SU-DHL-6 (cell line): ENCODE measurements around the gene SLC16A3.

ENCODE experiments used
- H2AFZ ChIP-seq: fragments of 200-600 bp; sonication (generic); 2 replicates; pipeline ENCODE4 v1.6.1; 2014; ENCODE audit warnings: low read depth, mild to moderate bottlenecking, moderate library complexity, mixed read lengths, antibody characterized with exemption, low read length; ENCODE audit not compliant: severe bottlenecking
- H3F3A ChIP-seq: fragments of 200-600 bp; shearing (Covaris generic); 2 replicates; pipeline ENCODE4 v1.6.0; 2016; ENCODE audit warnings: antibody characterized with exemption, mild to moderate bottlenecking; ENCODE audit not compliant: insufficient read depth
- H3K27ac ChIP-seq: fragments of 200-600 bp; sonication (generic); 2 replicates; pipeline ENCODE4 v1.5.1; 2016; ENCODE audit warnings: low read depth, mild to moderate bottlenecking, low read length, moderate library complexity, mixed read lengths
- H3K27me3 ChIP-seq: fragments of 200-600 bp; sonication (generic), shearing (Covaris generic); 2 replicates; pipeline ENCODE4 v1.6.0; 2014; ENCODE audit warnings: mild to moderate bottlenecking, low read length
- H3K36me3 ChIP-seq: fragments of 200-600 bp; sonication (generic); 2 replicates; pipeline ENCODE4 v1.6.1; 2014; ENCODE audit warnings: mild to moderate bottlenecking, low read length, mixed read lengths
- H3K4me2 ChIP-seq: fragments of 300-600, 200-600 bp; shearing (Covaris generic), sonication (generic); 2 replicates; pipeline ENCODE4 v1.6.0; 2014; ENCODE audit warnings: low read length, low read depth, mild to moderate bottlenecking; ENCODE audit not compliant: poor library complexity, severe bottlenecking
- H3K4me3 ChIP-seq: fragments of 200-600 bp; sonication (generic); 2 replicates; pipeline ENCODE4 v1.5.1; 2014; ENCODE audit warnings: antibody characterized with exemption, low read length, mild to moderate bottlenecking, mixed read lengths; ENCODE audit not compliant: insufficient read depth, poor library complexity, severe bottlenecking
- H3K79me2 ChIP-seq: fragments of 200-600 bp; sonication (generic); 2 replicates; pipeline ENCODE4 v1.6.1; 2014; ENCODE audit warnings: mild to moderate bottlenecking, low read length, moderate library complexity; ENCODE audit not compliant: insufficient read depth
- H3K9ac ChIP-seq: fragments of 200-600 bp; sonication (generic); 2 replicates; pipeline ENCODE4 v1.7.0; 2014; ENCODE audit warnings: mild to moderate bottlenecking, low read length
- H3K9me2 ChIP-seq: fragments of 200-600 bp; sonication (generic); replicated peaks from 2 replicates; pipeline ENCODE4 v1.6.1; 2014; ENCODE audit warnings: low read length; ENCODE audit not compliant: insufficient read depth
- H3K9me3 ChIP-seq: fragments of 200-600 bp; sonication (generic); 2 replicates; pipeline ENCODE4 v1.6.1; 2014; ENCODE audit warnings: low read length, mixed read lengths; ENCODE audit not compliant: insufficient read depth
- H4K20me1 ChIP-seq: fragments of 200-600 bp; sonication (generic); 2 replicates; pipeline ENCODE4 v1.6.1; 2014; ENCODE audit warnings: low read depth, mild to moderate bottlenecking, antibody characterized with exemption, low read length, moderate library complexity, mixed read lengths
- CTCF ChIP-seq: fragments of 200-600 bp; sonication (generic); IDR thresholded peaks from one replicate; pipeline ENCODE4 v1.5.1; 2017; ENCODE audit warnings: antibody characterized with exemption, mild to moderate bottlenecking, low read length, moderate library complexity; ENCODE audit not compliant: insufficient read depth, poor library complexity, severe bottlenecking
- EZH2phosphoT487 ChIP-seq: fragments of 200-600 bp; sonication (generic), shearing (Covaris generic); conservative IDR thresholded peaks from 2 replicates; pipeline ENCODE4 v1.6.1; 2018; ENCODE audit warnings: mild to moderate bottlenecking, antibody characterized with exemption, low read length, moderate library complexity, mixed read lengths

SLC16A3 gene

GRCh38 chr17:82248815-82249674 lies 20.2 kb downstream of the SLC16A3 start:
- H3K36me3 ChIP-seq, result 0 out of 2 replicates have a peak, but pooled peaks cover 3% of the 10 kb centered on the region
- no peak overlapping the region for H3K9ac ChIP-seq
- H3K79me2 ChIP-seq, result peaks cover 4% of the 10 kb centered on the region; the same call in 1 of the 2 replicates
- H3K9me3 ChIP-seq, result no peaks in the 10 kb centered on the region
- H3F3A ChIP-seq, result no peaks in the 10 kb centered on the region
- H3K4me3 ChIP-seq, result no peak overlapping the region
- H4K20me1 ChIP-seq, result no peaks in the 10 kb centered on the region; the same call in 1 of the 2 replicates
- no peaks in the 10 kb centered on the region for H3K27me3 ChIP-seq
- H2AFZ ChIP-seq, result no peak overlapping the region
- no peak for TF ChIP-seq CTCF
- no peak for TF ChIP-seq EZH2phosphoT487
- no peaks in the 10 kb centered on the region for H3K9me2 ChIP-seq
- no peak overlapping the region for H3K27ac ChIP-seq
- H3K4me2 ChIP-seq, result no peak overlapping the region

- Histone ChIP-seq H3K4me2 (no peak overlapping the region), H3K9ac (no peak overlapping the region), H3K27ac (no peak overlapping the region), H4K20me1 (no peaks in the 10 kb centered on the region; the same call in 1 of the 2 replicates), H3K9me3 (no peaks in the 10 kb centered on the region), H3F3A (no peaks in the 10 kb centered on the region), H3K36me3 (0 out of 2 replicates have a peak, but pooled peaks cover 3% of the 10 kb centered on the region), H3K4me3 (no peak overlapping the region), H3K79me2 (peaks cover 4% of the 10 kb centered on the region; the same call in 1 of the 2 replicates), H3K9me2 (no peaks in the 10 kb centered on the region), H3K27me3 (no peaks in the 10 kb centered on the region), H2AFZ (no peak overlapping the region)
- TF ChIP-seq EZH2phosphoT487 (no peak), CTCF (no peak)
Observed at GRCh38 chr17:82249896-82250581, 21.2 kb downstream of the SLC16A3 start.

- no peaks in the 10 kb centered on the region for H3K9me2 ChIP-seq
- H3F3A ChIP-seq, result no peaks in the 10 kb centered on the region
- H3K9ac ChIP-seq, result no peak overlapping the region
- peaks cover 4% of the 10 kb centered on the region; the same call in 1 of the 2 replicates for H3K79me2 ChIP-seq
- no peak overlapping the region for H3K27ac ChIP-seq
- no peaks in the 10 kb centered on the region for H3K9me3 ChIP-seq
- no peak overlapping the region for H3K4me2 ChIP-seq
- H2AFZ ChIP-seq, result no peak overlapping the region
- no peak overlapping the region for H3K4me3 ChIP-seq
- peaks cover 7% of the 10 kb centered on the region; the same call in 1 of the 2 replicates for H3K36me3 ChIP-seq
- TF ChIP-seq EZH2phosphoT487 (no peak), CTCF (no peak)
- H4K20me1 ChIP-seq, result no peaks in the 10 kb centered on the region; the same call in 1 of the 2 replicates
- no peaks in the 10 kb centered on the region for H3K27me3 ChIP-seq
Observed at GRCh38 chr17:82250868-82251500, 22.1 kb downstream of the SLC16A3 start.
